ENCODE results near the gene CDH26. TPM values are rescaled to one million over a fixed set of nuclear protein-coding genes. Genes with fewer than 3 reads are reported as not detected.

Gene CDH26
- total and polyA plus RNA-seq, 2 of the 13 experiments (the other 11 are each of a cell fraction or from before 2014, with no cell fraction given) = 0.40 to 1.1 TPM

DNA sequence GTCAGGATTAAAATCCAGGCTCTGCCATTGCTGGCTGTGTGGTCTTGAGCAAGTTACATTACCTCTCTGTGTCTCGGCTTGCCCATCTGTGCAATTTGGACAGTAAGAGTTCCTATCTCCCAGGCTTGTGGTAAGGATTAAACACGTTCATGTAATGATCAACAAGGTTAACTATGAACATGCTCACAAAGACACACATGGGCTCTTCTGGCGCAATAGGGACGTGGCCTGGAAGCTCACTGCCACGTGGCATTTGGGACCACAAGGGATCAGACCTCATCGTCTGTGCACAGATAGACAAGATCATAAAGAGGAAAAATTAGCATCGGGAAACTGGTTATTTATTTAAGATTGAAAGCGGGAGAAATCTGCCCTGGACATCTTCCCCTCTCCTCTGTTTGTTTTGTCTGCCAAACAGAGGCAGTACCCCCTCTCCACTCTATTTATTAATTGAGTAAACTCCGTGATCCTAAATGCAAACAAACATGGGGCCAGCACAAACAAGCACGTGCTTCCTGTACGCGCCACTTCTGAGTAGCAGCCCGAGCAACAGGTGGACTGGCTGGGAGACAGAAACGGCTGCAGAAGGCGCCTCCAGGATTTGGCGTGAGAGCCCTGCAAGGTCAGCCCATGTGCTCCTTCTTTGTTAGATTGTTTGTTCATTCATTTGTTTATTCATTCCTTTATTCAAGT, 95.0 kb downstream of the CDH26 start (continued):
- TF ChIP-seq, protein P1, sequence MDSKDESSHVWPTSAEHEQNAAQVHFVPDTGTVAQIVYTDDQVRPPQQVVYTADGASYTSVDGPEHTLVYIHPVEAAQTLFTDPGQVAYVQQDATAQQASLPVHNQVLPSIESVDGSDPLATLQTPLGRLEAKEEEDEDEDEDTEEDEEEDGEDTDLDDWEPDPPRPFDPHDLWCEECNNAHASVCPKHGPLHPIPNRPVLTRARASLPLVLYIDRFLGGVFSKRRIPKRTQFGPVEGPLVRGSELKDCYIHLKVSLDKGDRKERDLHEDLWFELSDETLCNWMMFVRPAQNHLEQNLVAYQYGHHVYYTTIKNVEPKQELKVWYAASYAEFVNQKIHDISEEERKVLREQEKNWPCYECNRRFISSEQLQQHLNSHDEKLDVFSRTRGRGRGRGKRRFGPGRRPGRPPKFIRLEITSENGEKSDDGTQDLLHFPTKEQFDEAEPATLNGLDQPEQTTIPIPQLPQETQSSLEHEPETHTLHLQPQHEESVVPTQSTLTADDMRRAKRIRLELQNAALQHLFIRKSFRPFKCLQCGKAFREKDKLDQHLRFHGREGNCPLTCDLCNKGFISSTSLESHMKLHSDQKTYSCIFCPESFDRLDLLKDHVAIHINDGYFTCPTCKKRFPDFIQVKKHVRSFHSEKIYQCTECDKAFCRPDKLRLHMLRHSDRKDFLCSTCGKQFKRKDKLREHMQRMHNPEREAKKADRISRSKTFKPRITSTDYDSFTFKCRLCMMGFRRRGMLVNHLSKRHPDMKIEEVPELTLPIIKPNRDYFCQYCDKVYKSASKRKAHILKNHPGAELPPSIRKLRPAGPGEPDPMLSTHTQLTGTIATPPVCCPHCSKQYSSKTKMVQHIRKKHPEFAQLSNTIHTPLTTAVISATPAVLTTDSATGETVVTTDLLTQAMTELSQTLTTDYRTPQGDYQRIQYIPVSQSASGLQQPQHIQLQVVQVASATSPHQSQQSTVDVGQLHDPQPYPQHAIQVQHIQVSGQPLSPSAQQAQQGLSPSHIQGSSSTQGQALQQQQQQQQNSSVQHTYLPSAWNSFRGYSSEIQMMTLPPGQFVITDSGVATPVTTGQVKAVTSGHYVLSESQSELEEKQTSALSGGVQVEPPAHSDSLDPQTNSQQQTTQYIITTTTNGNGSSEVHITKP (CRISPR knock-in tag; IDR thresholded peaks at IDR 0.05; ENCODE audit: low read depth) = no peak
- TF ChIP-seq, protein P2, sequence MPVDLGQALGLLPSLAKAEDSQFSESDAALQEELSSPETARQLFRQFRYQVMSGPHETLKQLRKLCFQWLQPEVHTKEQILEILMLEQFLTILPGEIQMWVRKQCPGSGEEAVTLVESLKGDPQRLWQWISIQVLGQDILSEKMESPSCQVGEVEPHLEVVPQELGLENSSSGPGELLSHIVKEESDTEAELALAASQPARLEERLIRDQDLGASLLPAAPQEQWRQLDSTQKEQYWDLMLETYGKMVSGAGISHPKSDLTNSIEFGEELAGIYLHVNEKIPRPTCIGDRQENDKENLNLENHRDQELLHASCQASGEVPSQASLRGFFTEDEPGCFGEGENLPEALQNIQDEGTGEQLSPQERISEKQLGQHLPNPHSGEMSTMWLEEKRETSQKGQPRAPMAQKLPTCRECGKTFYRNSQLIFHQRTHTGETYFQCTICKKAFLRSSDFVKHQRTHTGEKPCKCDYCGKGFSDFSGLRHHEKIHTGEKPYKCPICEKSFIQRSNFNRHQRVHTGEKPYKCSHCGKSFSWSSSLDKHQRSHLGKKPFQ (CRISPR knock-in tag; IDR thresholded peaks at IDR 0.05; ENCODE audit: insufficient replicate concordance) = no peak
- TF ChIP-seq ZNF616 (CRISPR knock-in tag; IDR thresholded peaks at IDR 0.05; ENCODE audit: low read depth) = no peak
- TF ChIP-seq KAT7 (CRISPR knock-in tag; IDR thresholded peaks at IDR 0.05; ENCODE audit: borderline replicate concordance) = no peak
- no peak for TF ChIP-seq IRX3 (CRISPR knock-in tag; IDR thresholded peaks at IDR 0.05; ENCODE audit: borderline replicate concordance, low read depth)
- TF ChIP-seq RFX5 (IDR thresholded peaks at IDR 0.05; ENCODE audit: low read depth, low read length) = no peak
- TF ChIP-seq ZNF563 (CRISPR knock-in tag; IDR thresholded peaks at IDR 0.05) = no peak
- TF ChIP-seq KMT2A (CRISPR knock-in tag; IDR thresholded peaks at IDR 0.05) = no peak
- 0 out of 2 replicates have a peak, but pooled peaks have one; percentile 38 for TF ChIP-seq RNF2 (conservative IDR thresholded peaks at IDR 0.05; ENCODE audit: low read depth)
- TF ChIP-seq ARID2 (CRISPR knock-in tag; IDR thresholded peaks at IDR 0.05; ENCODE audit: borderline replicate concordance) = no peak
- TF ChIP-seq FOXA1 (IDR thresholded peaks at IDR 0.05) = no peak
- peak; percentile 69; the same call in 1 of the 2 replicates for TF ChIP-seq FOXA1 (CRISPR knock-in tag; IDR thresholded peaks at IDR 0.05)
- no peak for TF ChIP-seq PCBP2 (optimal IDR thresholded peaks at IDR 0.05; ENCODE audit: low read depth, low read length, poor library complexity, severe bottlenecking)
- no peak for TF ChIP-seq ZSCAN9 (CRISPR knock-in tag; IDR thresholded peaks at IDR 0.05; ENCODE audit: borderline replicate concordance)
- TF ChIP-seq, protein P3, sequence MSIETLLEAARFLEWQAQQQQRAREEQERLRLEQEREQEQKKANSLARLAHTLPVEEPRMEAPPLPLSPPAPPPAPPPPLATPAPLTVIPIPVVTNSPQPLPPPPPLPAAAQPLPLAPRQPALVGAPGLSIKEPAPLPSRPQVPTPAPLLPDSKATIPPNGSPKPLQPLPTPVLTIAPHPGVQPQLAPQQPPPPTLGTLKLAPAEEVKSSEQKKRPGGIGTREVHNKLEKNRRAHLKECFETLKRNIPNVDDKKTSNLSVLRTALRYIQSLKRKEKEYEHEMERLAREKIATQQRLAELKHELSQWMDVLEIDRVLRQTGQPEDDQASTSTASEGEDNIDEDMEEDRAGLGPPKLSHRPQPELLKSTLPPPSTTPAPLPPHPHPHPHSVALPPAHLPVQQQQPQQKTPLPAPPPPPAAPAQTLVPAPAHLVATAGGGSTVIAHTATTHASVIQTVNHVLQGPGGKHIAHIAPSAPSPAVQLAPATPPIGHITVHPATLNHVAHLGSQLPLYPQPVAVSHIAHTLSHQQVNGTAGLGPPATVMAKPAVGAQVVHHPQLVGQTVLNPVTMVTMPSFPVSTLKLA (IDR thresholded peaks at IDR 0.05) = peak; percentile 82
- TF ChIP-seq ZNF879 (CRISPR knock-in tag; IDR thresholded peaks at IDR 0.05) = no peak
- no peak for TF ChIP-seq ZNF558 (CRISPR knock-in tag; IDR thresholded peaks at IDR 0.05; ENCODE audit: borderline replicate concordance)
- TF ChIP-seq, protein P4, sequence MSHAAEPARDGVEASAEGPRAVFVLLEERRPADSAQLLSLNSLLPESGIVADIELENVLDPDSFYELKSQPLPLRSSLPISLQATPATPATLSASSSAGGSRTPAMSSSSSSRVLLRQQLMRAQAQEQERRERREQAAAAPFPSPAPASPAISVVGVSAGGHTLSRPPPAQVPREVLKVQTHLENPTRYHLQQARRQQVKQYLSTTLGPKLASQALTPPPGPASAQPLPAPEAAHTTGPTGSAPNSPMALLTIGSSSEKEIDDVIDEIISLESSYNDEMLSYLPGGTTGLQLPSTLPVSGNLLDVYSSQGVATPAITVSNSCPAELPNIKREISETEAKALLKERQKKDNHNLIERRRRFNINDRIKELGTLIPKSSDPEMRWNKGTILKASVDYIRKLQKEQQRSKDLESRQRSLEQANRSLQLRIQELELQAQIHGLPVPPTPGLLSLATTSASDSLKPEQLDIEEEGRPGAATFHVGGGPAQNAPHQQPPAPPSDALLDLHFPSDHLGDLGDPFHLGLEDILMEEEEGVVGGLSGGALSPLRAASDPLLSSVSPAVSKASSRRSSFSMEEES (CRISPR knock-in tag; IDR thresholded peaks at IDR 0.05) = peak; percentile 33; the same call in 1 of the 2 replicates
- TF ChIP-seq, protein P5, sequence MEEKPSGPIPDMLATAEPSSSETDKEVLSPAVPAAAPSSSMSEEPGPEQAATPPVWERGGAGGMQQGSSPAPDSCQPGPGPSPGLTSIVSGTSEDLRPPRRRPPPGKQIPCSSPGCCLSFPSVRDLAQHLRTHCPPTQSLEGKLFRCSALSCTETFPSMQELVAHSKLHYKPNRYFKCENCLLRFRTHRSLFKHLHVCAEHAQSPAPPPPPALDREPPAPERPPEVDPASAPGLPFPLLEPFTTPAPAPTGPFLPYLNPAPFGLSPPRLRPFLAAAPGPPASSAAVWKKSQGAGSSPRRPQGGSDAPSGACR (CRISPR knock-in tag; IDR thresholded peaks at IDR 0.05) = no peak
- no peak for TF ChIP-seq MTF1 (CRISPR knock-in tag; IDR thresholded peaks at IDR 0.05)
- peak; percentile 39; the same call in 1 of the 2 replicates for TF ChIP-seq NKX3-1 (CRISPR knock-in tag; IDR thresholded peaks at IDR 0.05)
- TF ChIP-seq MIER3 (CRISPR knock-in tag; IDR thresholded peaks at IDR 0.05; ENCODE audit: borderline replicate concordance) = no peak

All from HepG2 (cell line).